Psoas muscle (tissue), 8 donors: Measurements from ENCODE around the gene PKNOX2. TPM values are rescaled to one million over a fixed set of nuclear protein-coding genes. Genes with fewer than 3 reads are reported as not detected.

Experiments used
- ATAC-seq, 4 donors: fragments of 200-7000 bp; cut with Tn5 transposase; one replicate each; pipeline ENCODE4 v1.9.1; 2020; ENCODE audit warnings: moderate library complexity in 3 of 4, mild to moderate bottlenecking in 2 of 4
- DNase-seq, 2 donors: peaks; one replicate each; pipeline ENCODE4 v3.0.0-alpha.2; 2020
- H3K27ac ChIP-seq: fragments of 200-600 bp; one replicate; pipeline ENCODE4 v1.8.0; 2022
- H3K27me3 ChIP-seq, 3 donors: fragments of 200-600 bp in 1 of 3; one replicate each; pipeline versions ENCODE4 v1.6.1 to v1.8.0; 2013 to 2022; ENCODE audit warnings: low read length in 2 of 3, mild to moderate bottlenecking in 2 of 3, moderate library complexity in 1 of 3; ENCODE audit not compliant: insufficient read depth in 3 of 3
- H3K36me3 ChIP-seq, 2 donors: fragments of 200-600 bp in 1 of 2; one replicate each; pipeline versions ENCODE4 v1.6.1 to v1.8.0; 2013 to 2022; ENCODE audit warnings: low read depth in 1 of 2, mild to moderate bottlenecking in 1 of 2, moderate library complexity in 1 of 2; ENCODE audit not compliant: insufficient read depth in 1 of 2
- H3K4me1 ChIP-seq: fragments of 200-600 bp; one replicate; pipeline ENCODE4 v1.8.0; 2022
- H3K4me3 ChIP-seq: fragments of 200-600 bp; one replicate; pipeline ENCODE4 v1.8.0; 2022; ENCODE audit warnings: mild to moderate bottlenecking
- H3K9me3 ChIP-seq: fragments of 200-600 bp; one replicate; pipeline ENCODE4 v1.8.0; 2022
- CTCF ChIP-seq: fragments of 200-600 bp; IDR thresholded peaks from one replicate; pipeline ENCODE4 v1.8.0; 2022; ENCODE audit warnings: antibody characterized with exemption
- WGBS, 3 donors: extraction: QIAGEN DNeasy Blood & Tissue Kit; methylation state at CpG; one replicate each; pipeline versions ENCODE4 v1.1.6 to v1.1.7; 2013; 5-methylcytosine and 5-hydroxymethylcytosine counted together
- intact Hi-C, 2 donors: fragments of 100-400 bp; cut with DNase I; formaldehyde crosslinking; loops; one replicate each; pipeline versions ENCODE4 v1.11.0 to v1.14.2; 2022
- polyA plus RNA-seq, 3 donors: library from polyadenylated mRNA; stranded (reverse); fragments of 200-250 nt; gene quantifications; one replicate each; pipeline ENCODE4 v1.2.3, GENCODE V29; 2013
- total RNA-seq, 4 donors: library from RNA; stranded (reverse); fragmentation: NEBNext Ultra II Directional in 2 of 4; extraction: Animal tissue kit (Norgen Biotek cat#: 25700) in 2 of 4; gene quantifications; one replicate each; pipeline versions ENCODE4 v1.2.1 to v1.2.4, GENCODE V29; 2021 to 2023
- donor health status: healthy with polysubstance abuse.
- donor health status: DM: no; HTN: no; CAD: no; lungs with moderate emphysema.
- donor health status: Bipolar disorder and iron deficiency.
- donor health status: healthy.
- donor health status: DM: yes; HTN: yes; CAD: no.
- donor health status: DM: no; HTN: no; CAD: no.
- donor health status: DM: no; HTN: no; CAD: no.
- donor health status: DM: yes; HTN: yes; CAD: no.

PKNOX2 gene
- total and polyA plus RNA-seq, 7 donors: 1.8 to 30.5 (median 14.5) TPM

DNA sequence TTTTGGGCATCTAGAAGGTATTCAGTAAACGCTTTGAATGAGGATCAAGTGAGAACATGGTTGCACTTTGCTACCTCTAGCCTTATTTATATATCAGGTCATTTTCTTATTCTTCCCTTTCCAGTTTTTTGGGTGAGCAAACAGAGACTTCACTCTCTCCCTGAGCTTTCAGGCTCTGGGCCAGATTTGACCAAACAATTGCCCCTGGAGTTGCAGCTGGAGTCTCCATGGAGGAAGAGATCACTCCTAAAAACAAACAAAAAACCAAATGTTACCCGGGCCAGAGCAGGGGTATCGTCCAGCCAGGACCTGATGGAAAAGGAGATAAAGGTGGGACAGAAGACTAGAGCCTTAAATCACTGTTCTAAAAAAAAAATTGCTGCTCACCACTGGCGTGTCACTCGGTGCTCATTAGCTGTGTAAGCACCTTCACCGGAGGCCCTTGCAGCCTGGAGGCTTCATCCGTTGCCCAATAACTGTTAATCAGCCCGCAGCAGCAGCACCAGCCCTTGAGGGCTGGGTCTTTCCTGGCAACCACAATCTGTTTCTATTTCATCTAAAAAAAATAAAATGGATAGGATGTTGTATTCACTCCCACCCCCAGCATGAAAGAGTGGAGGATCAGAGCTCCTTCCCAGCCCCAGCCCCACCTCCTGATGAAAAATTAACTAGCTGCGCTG, 125.0 kb downstream of the PKNOX2 start:
- intact Hi-C loops: loop anchor here in 1 of 2 donors (5.0 kb wide), 1 partner anchor 118 kb away; no protein-coding TSS in a partner anchor
- Histone ChIP-seq H3K36me3 (no peaks in the 10 kb centered on the region), H3K27ac (no peak overlapping the region), H3K4me1 (peaks cover 3% of the 10 kb centered on the region), H3K27me3 (no peaks in the 10 kb centered on the region), H3K4me3 (no peak overlapping the region), H3K9me3 (no peaks in the 10 kb centered on the region)
- no peak for ATAC-seq
- 51 to 67% (median 52%) methylated on average over 8 to 9 of the region's 9 CpGs for WGBS, 3 donors
- no peak for DNase-seq
- TF ChIP-seq CTCF: no peak

- DNase-seq: no peak
- H3K9me3 ChIP-seq: no peaks in the 10 kb centered on the region
- H3K36me3 ChIP-seq: no peaks in the 10 kb centered on the region
- H3K27me3 ChIP-seq: no peaks in the 10 kb centered on the region
- WGBS, 3 donors: 92 to 96% (median 94%) methylated on average over 5 of the region's 5 CpGs
- no peak overlapping the region for H3K4me3 ChIP-seq
- TF ChIP-seq CTCF: no peak
- no peaks in the 10 kb centered on the region for H3K4me1 ChIP-seq
- no peak for ATAC-seq
- intact Hi-C loops: loop anchor here in 1 of 2 donors (5.0 kb wide), 1 partner anchor 117 kb away; no protein-coding TSS in a partner anchor
- no peak overlapping the region for H3K27ac ChIP-seq
Measured at GRCh38 chr11:125290263-125290662, 125.7 kb downstream of the PKNOX2 start.

DNA sequence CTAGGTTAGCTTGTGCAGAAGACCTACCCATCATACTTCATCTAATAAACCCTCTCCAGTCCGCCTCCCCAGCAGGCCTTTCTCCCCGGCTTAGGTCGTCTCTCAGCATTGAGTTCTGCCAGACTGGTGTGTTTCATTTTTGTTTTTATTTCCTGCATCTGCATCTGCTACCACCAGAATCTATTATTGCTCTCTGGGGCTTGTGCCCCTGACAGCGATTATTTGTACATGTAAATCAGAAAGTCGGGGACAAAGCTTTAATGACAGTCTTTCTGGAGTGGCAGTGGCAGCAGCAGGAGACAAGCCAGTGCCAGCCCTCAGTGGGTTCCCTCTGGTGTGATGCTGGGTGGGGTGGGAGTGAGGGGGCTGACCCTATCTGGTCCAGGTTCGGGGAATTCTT, 127.5 kb downstream of the PKNOX2 start:
- ATAC-seq: no peak

GRCh38 chr11:125293596-125293995, 129.0 kb downstream of the PKNOX2 start:
- DNase-seq (no peak), ATAC-seq (no peak)
- Histone ChIP-seq H3K27me3 (no peaks in the 10 kb centered on the region), H3K27ac (no peak overlapping the region), H3K36me3 (no peaks in the 10 kb centered on the region), H3K9me3 (no peaks in the 10 kb centered on the region), H3K4me1 (peaks cover under 1% of the 10 kb centered on the region), H3K4me3 (no peak overlapping the region)
- intact Hi-C loops: loop anchor here in 1 of 2 donors (5.0 kb wide), 1 partner anchor 114 kb away; no protein-coding TSS in a partner anchor
- TF ChIP-seq CTCF: no peak
- WGBS, 3 donors: 92 to 94% (median 92%) methylated on average over 5 of the region's 5 CpGs

More for the DNA sequence above, 127.5 kb downstream of the PKNOX2 start:
- intact Hi-C loops: loop anchor here in 1 of 2 donors (5.0 kb wide), 1 partner anchor 115 kb away; no protein-coding TSS in a partner anchor
- H3K9me3 ChIP-seq: no peaks in the 10 kb centered on the region
- 90 to 92% (median 91%) methylated on average over 6 of the region's 6 CpGs for WGBS, 3 donors
- no peaks in the 10 kb centered on the region for H3K27me3 ChIP-seq
- H3K27ac ChIP-seq: no peak overlapping the region
- TF ChIP-seq CTCF: no peak
- no peaks in the 10 kb centered on the region for H3K4me1 ChIP-seq
- DNase-seq: no peak
- no peaks in the 10 kb centered on the region for H3K36me3 ChIP-seq
- no peak overlapping the region for H3K4me3 ChIP-seq
